Breast epithelium (tissue), 3 donors: Measurements from ENCODE around the gene ECE1.

Experiments
- CTCF ChIP-seq, 3 donors: fragments of 450-650 bp; IDR thresholded peaks; one replicate each; pipeline ENCODE4 v1.5.1; 2016 to 2017; ENCODE audit warnings: antibody characterized with exemption in 3 of 3, mild to moderate bottlenecking in 3 of 3, moderate library complexity in 3 of 3
- POLR2A ChIP-seq: fragments of 450-650 bp; IDR thresholded peaks from one replicate; pipeline ENCODE4 v1.6.1; 2016; ENCODE audit warnings: antibody characterized with exemption, mild to moderate bottlenecking, moderate library complexity
- POLR2AphosphoS5 ChIP-seq, 3 donors: sonication (generic); formaldehyde crosslinking; IDR thresholded peaks; one replicate each; pipeline ENCODE4 v1.6.1; 2017; ENCODE audit warnings: antibody characterized with exemption in 3 of 3

GRCh38 chr1:21219674-21220073, 70.6 kb downstream of the ECE1 start:
- TF ChIP-seq CTCF (IDR thresholded peaks at IDR 0.05) (no peak), POLR2A (no peak), POLR2AphosphoS5 (IDR thresholded peaks at IDR 0.05) (no peak)
